HCT116 (cell line): ENCODE data around the gene MRPL24. TPM values are rescaled to one million over a fixed set of nuclear protein-coding genes. Genes with fewer than 3 reads are reported as not detected.

Source experiments
- ATAC-seq: fragments of 200-7000 bp; cut with Tn5 transposase; 2 replicates; pipeline ENCODE4 v1.9.1; 2020; ENCODE audit warnings: mild to moderate bottlenecking, moderate library complexity
- BruUV-seq: library from RNA; stranded (reverse); fragments of 400-500 nt; replicated peaks from 2 replicates; lab custom pipeline; 2021; lab: Mats Ljungman, UMichigan
- CTCF ChIA-PET: fragments of 300-600 bp; sonication (Branson Sonifier 250); formaldehyde crosslinking; loops from one replicate; lab custom pipeline; 2021; ENCODE audit warnings: antibody characterized with exemption; lab: Charles Lee
- POLR2A ChIA-PET: fragments of 300-600, 350-600 bp; sonication (Branson Sonifier 250); formaldehyde crosslinking; loops from one replicate; lab custom pipeline; 2021; ENCODE audit warnings: antibody characterized with exemption; lab: Charles Lee
- RAD21 ChIA-PET, 2 experiments: fragments of 300-600 bp; sonication (Branson Sonifier 250); formaldehyde crosslinking; loops; one replicate each; lab custom pipeline; 2023; ENCODE audit warnings: low total read pairs in 2 of 2; ENCODE audit not compliant: uncharacterized antibody in 2 of 2, unreplicated experiment in 2 of 2, low non-redundant PET in 1 of 2; lab: Charles Lee
- DNase-seq: peaks from one replicate; pipeline ENCODE4 v3.0.0-alpha.2; 2010; ENCODE audit warnings: low read depth, low spot score
- H2AFZ ChIP-seq: fragments of 200-600 bp; shearing (Covaris generic), sonication (generic); 2 replicates; pipeline ENCODE4 v1.6.1; 2017; ENCODE audit warnings: low read depth, mixed run types, mixed read lengths, antibody characterized with exemption, low read length; ENCODE audit not compliant: poor library complexity, severe bottlenecking
- H3K27ac ChIP-seq: 2 replicates; pipeline ENCODE4 v1.5.1; 2012; ENCODE audit warnings: low read depth, low read length
- H3K27me3 ChIP-seq: fragments of 200-600 bp; sonication (generic); 2 replicates; pipeline ENCODE4 v1.6.1; 2016; ENCODE audit warnings: mixed run types, low read length, mixed read lengths; ENCODE audit not compliant: insufficient read depth
- H3K36me3 ChIP-seq, 2 experiments: fragments of 200-500 bp in 1 of 2; fragments of 200-600 bp in 1 of 2; sonication (Bioruptor generic) in 1 of 2; sonication (generic) in 1 of 2; 2 replicates each; pipeline versions ENCODE4 v1.5.1 to v1.6.1; 2014 to 2016; ENCODE audit warnings: low read length in 2 of 2, inconsistent platforms in 1 of 2, mixed read lengths in 1 of 2, mixed run types in 1 of 2; ENCODE audit not compliant: insufficient read depth in 2 of 2, control insufficient read depth in 1 of 2
- H3K4me1 ChIP-seq, 2 experiments: fragments of 200-600 bp in 1 of 2; sonication (generic) in 1 of 2; 2 replicates each; pipeline versions ENCODE4 v1.5.1 to v1.6.1; 2012 to 2017; ENCODE audit warnings: low read length in 2 of 2, inconsistent platforms in 1 of 2, mild to moderate bottlenecking in 1 of 2, mixed read lengths in 1 of 2, mixed run types in 1 of 2, moderate library complexity in 1 of 2; ENCODE audit not compliant: insufficient read depth in 2 of 2, control insufficient read depth in 1 of 2
- H3K4me2 ChIP-seq: fragments of 200-600 bp; sonication (generic); 2 replicates; pipeline ENCODE4 v1.6.1; 2017; ENCODE audit warnings: mixed run types, low read length, mixed read lengths
- H3K4me3 ChIP-seq, 2 experiments: fragments of 200-600 bp in 1 of 2; sonication (generic) in 1 of 2; replicated peaks in 1 of 2; 2 replicates each; pipeline ENCODE4 v1.5.1; 2011 to 2016; ENCODE audit warnings: low read length in 2 of 2, control low read depth in 1 of 2, low read depth in 1 of 2, mild to moderate bottlenecking in 1 of 2, mixed read lengths in 1 of 2, mixed run types in 1 of 2
- H3K79me2 ChIP-seq: fragments of 200-600 bp; sonication (generic); 2 replicates; pipeline ENCODE4 v1.6.1; 2017; ENCODE audit warnings: mild to moderate bottlenecking, mixed run types, low read length, moderate library complexity, mixed read lengths; ENCODE audit not compliant: insufficient read depth
- H3K9ac ChIP-seq: fragments of 200-600 bp; sonication (generic); 2 replicates; pipeline ENCODE4 v1.6.1; 2016; ENCODE audit warnings: low read length, mixed read lengths
- H3K9me2 ChIP-seq: fragments of 200-600 bp; sonication (generic), shearing (Covaris generic); 2 replicates; pipeline ENCODE4 v1.6.1; 2017; ENCODE audit warnings: mixed run types, mild to moderate bottlenecking, moderate library complexity; ENCODE audit not compliant: insufficient read depth
- H3K9me3 ChIP-seq, 2 experiments: fragments of 200-500 bp in 1 of 2; fragments of 200-600 bp in 1 of 2; sonication (Bioruptor generic) in 1 of 2; sonication (generic) in 1 of 2; 2 replicates each; pipeline ENCODE4 v1.6.1; 2014 to 2017; ENCODE audit warnings: low read length in 2 of 2, mixed read lengths in 2 of 2, inconsistent platforms in 1 of 2, low read depth in 1 of 2, mild to moderate bottlenecking in 1 of 2, mixed run types in 1 of 2, moderate library complexity in 1 of 2; ENCODE audit not compliant: control insufficient read depth in 1 of 2, insufficient read depth in 1 of 2
- H4K20me1 ChIP-seq: fragments of 200-600 bp; sonication (generic), shearing (Covaris generic); 2 replicates; pipeline ENCODE4 v1.6.1; 2017; ENCODE audit warnings: mixed run types, mild to moderate bottlenecking, moderate library complexity; ENCODE audit not compliant: insufficient read depth
- CBX3 ChIP-seq: IDR thresholded peaks from 2 replicates; pipeline ENCODE4 v1.6.1; 2012; ENCODE audit warnings: low read depth
- EGR1 ChIP-seq: IDR thresholded peaks from 2 replicates; pipeline ENCODE4 v1.6.1; 2012; ENCODE audit warnings: low read depth
- EZH2 ChIP-seq: fragments of 200-600 bp; sonication (generic); IDR thresholded peaks from 2 replicates; pipeline ENCODE4 v1.6.1; 2017; ENCODE audit warnings: antibody characterized with exemption, mixed run types
- FOSL1 ChIP-seq: IDR thresholded peaks from 2 replicates; pipeline ENCODE4 v1.6.1; 2012; ENCODE audit warnings: low read depth
- JUND ChIP-seq: IDR thresholded peaks from 2 replicates; pipeline ENCODE4 v1.6.1; 2012
- POLR2AphosphoS5 ChIP-seq: IDR thresholded peaks from 2 replicates; pipeline ENCODE4 v1.6.1; 2011; ENCODE audit warnings: mild to moderate bottlenecking, low read depth, low read length, moderate library complexity
- RAD21 ChIP-seq: IDR thresholded peaks from 2 replicates; pipeline ENCODE4 v1.6.1; 2012; ENCODE audit warnings: low read depth, mild to moderate bottlenecking
- SIN3A ChIP-seq: IDR thresholded peaks from 2 replicates; pipeline ENCODE4 v1.6.1; 2012; ENCODE audit warnings: low read depth
- SP1 ChIP-seq: IDR thresholded peaks from 2 replicates; pipeline ENCODE4 v1.6.1; 2012; ENCODE audit warnings: low read depth
- TCF7L2 ChIP-seq: IDR thresholded peaks from 2 replicates; pipeline ENCODE4 v1.7.0; 2011; ENCODE audit warnings: borderline replicate concordance, inconsistent platforms; ENCODE audit not compliant: insufficient read depth, insufficient read length; ENCODE audit errors: extremely low read depth
- YY1 ChIP-seq: IDR thresholded peaks from 2 replicates; pipeline ENCODE4 v1.6.1; 2011; ENCODE audit warnings: low read length, low read depth, moderate library complexity, mild to moderate bottlenecking; ENCODE audit not compliant: insufficient replicate concordance; ENCODE audit errors: extremely low read depth
- intact Hi-C: fragments of 100-400 bp; cut with micrococcal nuclease; formaldehyde crosslinking; loops from 2 replicates; pipeline ENCODE4 v1.10.0; 2022
- total RNA-seq: library from RNA; stranded (reverse); gene quantifications from one replicate; pipeline ENCODE4 v1.2.1, GENCODE V29; 2021; ENCODE audit not compliant: unreplicated experiment
- TF ChIP-seq, protein P1 (sequence below), 3 experiments: fragments of 200-600 bp in 1 of 3; sonication (generic) in 1 of 3; IDR thresholded peaks in 2 of 3; conservative IDR thresholded peaks in 1 of 3; 2 replicates each; pipeline ENCODE4 v1.5.1; 2012 to 2017; ENCODE audit warnings: low read depth in 2 of 3, low read length in 2 of 3, antibody characterized with exemption in 1 of 3, borderline replicate concordance in 1 of 3, control low read depth in 1 of 3, mild to moderate bottlenecking in 1 of 3, mixed read lengths in 1 of 3, mixed run types in 1 of 3, moderate library complexity in 1 of 3; ENCODE audit not compliant: insufficient read depth in 1 of 3
- TF ChIP-seq, protein P2 (sequence below): IDR thresholded peaks from 2 replicates; pipeline ENCODE4 v1.6.1; 2012
- TF ChIP-seq, protein P3 (sequence below): IDR thresholded peaks from 2 replicates; pipeline ENCODE4 v1.6.1; 2012; ENCODE audit warnings: low read depth

MRPL24 gene
- total RNA-seq, 1 experiment from 2014 or later, result 111 TPM

DNA sequence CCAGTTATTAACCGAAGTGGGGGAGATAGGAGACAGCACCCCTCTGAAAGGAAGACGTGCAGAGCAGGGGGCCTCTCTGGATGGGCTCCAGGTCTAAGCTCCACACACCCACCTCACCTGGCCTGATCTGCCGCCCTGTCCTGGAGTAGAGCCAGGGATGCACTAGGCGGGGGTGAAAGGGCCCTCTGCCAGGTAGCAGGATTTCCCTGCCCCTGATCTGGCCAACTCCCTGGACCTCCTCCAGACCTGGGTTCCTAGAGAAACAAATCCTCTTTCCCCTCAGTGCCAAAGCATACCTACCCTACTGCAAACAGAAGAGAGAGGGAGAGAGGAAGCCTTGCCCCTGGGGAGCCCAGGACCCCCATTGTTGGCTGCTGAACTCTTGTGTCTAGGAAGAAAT lies 37.6 kb downstream of the MRPL24 start (continued):
- TF ChIP-seq POLR2AphosphoS5 (no peak), EZH2 (no peak), CBX3 (no peak), RAD21 (no peak)

DNA sequence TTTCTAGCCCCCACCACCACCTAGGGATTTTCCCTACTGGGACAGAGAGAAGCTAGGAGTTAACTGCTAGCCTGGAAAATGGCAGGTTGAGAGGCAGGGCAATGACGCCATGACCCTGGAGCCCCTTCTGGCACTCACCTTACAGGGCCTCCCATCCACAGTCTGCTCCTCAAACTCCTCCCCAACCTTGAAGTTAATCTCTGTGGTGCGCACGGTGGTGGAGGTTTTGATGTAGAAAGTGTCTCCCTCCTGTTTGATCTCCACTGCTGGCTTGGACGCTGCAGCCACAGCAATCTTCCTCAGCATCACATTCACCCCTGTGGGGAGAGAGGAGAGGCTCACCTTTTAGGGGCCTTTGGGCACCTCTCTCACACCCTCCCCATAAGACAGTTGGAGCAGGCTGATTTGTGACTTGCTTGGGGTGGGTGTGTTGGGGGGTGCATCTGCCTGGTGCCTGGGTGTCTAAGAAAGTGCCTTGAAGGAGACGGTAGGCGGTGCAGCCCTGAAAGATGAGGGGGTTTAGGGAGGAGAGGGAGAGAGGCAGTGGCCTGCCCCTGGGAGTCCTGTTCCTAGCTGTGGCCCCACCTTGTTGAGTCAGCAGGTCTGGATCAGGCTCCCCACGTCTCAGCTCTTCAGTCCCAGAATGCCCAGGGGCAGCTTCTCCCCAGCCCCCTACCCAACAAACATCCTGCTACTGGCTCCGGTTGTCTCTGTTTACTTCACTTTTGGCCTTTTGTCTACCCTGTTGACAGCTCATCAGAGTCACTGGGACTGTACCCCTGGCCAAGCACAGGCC lies 40.0 kb downstream of the MRPL24 start:
- CTCF ChIA-PET, result interaction anchor here (1.4 to 14.7 kb wide), 2 partner anchors 10 to 25 kb away, joined by 3 to 310 read pairs; no protein-coding TSS in a partner anchor
- Histone ChIP-seq H4K20me1 (no peaks in the 10 kb centered on the region), H3K36me3 (peaks cover 22 to 26% of the 10 kb centered on the region in 2 experiments; a peak in 3 of 4 replicates), H3K27ac (no peak overlapping the region), H3K9ac (no peak overlapping the region), H3K4me2 (no peak overlapping the region), H3K4me3 (no peak overlapping the region), H3K79me2 (peaks cover 27% of the 10 kb centered on the region), H2AFZ (no peak overlapping the region), H3K9me2 (no peaks in the 10 kb centered on the region), H3K9me3 (no peaks in the 10 kb centered on the region), H3K4me1 (peaks cover 22 to 35% of the 10 kb centered on the region in 2 experiments), H3K27me3 (no peaks in the 10 kb centered on the region)
- BruUV-seq, result no TSS peak
- POLR2A ChIA-PET, result interaction anchor here (6.4 kb wide), 1 partner anchor 11 kb away, joined by 87 read pairs; no protein-coding TSS in a partner anchor
- ATAC-seq, result no peak
- RAD21 ChIA-PET, result no interaction called here
- intact Hi-C loops, result no loop called here
- TF ChIP-seq, protein P1, sequence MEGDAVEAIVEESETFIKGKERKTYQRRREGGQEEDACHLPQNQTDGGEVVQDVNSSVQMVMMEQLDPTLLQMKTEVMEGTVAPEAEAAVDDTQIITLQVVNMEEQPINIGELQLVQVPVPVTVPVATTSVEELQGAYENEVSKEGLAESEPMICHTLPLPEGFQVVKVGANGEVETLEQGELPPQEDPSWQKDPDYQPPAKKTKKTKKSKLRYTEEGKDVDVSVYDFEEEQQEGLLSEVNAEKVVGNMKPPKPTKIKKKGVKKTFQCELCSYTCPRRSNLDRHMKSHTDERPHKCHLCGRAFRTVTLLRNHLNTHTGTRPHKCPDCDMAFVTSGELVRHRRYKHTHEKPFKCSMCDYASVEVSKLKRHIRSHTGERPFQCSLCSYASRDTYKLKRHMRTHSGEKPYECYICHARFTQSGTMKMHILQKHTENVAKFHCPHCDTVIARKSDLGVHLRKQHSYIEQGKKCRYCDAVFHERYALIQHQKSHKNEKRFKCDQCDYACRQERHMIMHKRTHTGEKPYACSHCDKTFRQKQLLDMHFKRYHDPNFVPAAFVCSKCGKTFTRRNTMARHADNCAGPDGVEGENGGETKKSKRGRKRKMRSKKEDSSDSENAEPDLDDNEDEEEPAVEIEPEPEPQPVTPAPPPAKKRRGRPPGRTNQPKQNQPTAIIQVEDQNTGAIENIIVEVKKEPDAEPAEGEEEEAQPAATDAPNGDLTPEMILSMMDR (IDR thresholded peaks at IDR 0.05 in 2 of 3, conservative IDR thresholded peaks at IDR 0.05 in 1 of 3; ENCODE audit: borderline replicate concordance in 1 of 3, insufficient read depth in 1 of 3, low read depth in 2 of 3, low read length in 2 of 3), result no peak
- TF ChIP-seq FOSL1 (no peak), EZH2 (no peak), TCF7L2 (no peak), YY1 (no peak), JUND (no peak), SIN3A (no peak), RAD21 (no peak), EGR1 (no peak), SP1 (no peak)
- TF ChIP-seq, protein P2, sequence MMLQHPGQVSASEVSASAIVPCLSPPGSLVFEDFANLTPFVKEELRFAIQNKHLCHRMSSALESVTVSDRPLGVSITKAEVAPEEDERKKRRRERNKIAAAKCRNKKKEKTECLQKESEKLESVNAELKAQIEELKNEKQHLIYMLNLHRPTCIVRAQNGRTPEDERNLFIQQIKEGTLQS, result no peak
- TF ChIP-seq, protein P3, sequence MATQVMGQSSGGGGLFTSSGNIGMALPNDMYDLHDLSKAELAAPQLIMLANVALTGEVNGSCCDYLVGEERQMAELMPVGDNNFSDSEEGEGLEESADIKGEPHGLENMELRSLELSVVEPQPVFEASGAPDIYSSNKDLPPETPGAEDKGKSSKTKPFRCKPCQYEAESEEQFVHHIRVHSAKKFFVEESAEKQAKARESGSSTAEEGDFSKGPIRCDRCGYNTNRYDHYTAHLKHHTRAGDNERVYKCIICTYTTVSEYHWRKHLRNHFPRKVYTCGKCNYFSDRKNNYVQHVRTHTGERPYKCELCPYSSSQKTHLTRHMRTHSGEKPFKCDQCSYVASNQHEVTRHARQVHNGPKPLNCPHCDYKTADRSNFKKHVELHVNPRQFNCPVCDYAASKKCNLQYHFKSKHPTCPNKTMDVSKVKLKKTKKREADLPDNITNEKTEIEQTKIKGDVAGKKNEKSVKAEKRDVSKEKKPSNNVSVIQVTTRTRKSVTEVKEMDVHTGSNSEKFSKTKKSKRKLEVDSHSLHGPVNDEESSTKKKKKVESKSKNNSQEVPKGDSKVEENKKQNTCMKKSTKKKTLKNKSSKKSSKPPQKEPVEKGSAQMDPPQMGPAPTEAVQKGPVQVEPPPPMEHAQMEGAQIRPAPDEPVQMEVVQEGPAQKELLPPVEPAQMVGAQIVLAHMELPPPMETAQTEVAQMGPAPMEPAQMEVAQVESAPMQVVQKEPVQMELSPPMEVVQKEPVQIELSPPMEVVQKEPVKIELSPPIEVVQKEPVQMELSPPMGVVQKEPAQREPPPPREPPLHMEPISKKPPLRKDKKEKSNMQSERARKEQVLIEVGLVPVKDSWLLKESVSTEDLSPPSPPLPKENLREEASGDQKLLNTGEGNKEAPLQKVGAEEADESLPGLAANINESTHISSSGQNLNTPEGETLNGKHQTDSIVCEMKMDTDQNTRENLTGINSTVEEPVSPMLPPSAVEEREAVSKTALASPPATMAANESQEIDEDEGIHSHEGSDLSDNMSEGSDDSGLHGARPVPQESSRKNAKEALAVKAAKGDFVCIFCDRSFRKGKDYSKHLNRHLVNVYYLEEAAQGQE, result no peak
- DNase-seq, result no peak
